Dedifferentiated amniotic fluid mesenchymal stem cell (primary cell): ENCODE measurements around the gene DAAM1.
A peak's percentile ranks its signal among the peaks of the same experiment; 100 is the strongest.

Experiments
- DNase-seq: peaks from one replicate; pipeline ENCODE4 v3.0.0-alpha.2; 2016; ENCODE audit errors: extremely low spot score

Gene DAAM1

GRCh38 chr14:59188461-59189090 is at the start of gene DAAM1:
Gene DAAM1 (plus strand): TSS chr14:59188667. CDS start chr14:59263478, 74,811 bp downstream.
- peak; percentile 98 for DNase-seq

- no peak for DNase-seq
These were observed 49.1 kb upstream of the DAAM1 start for GRCh38 chr14:59139324-59139723.

GRCh38 chr14:59140106-59140843 is 48.2 kb upstream of the DAAM1 start:
- DNase-seq = no peak

GRCh38 chr14:59146484-59146883 is 42.0 kb upstream of the DAAM1 start:
- DNase-seq = no peak

- DNase-seq = no peak
These were observed 41.5 kb upstream of the DAAM1 start for GRCh38 chr14:59147007-59147406.

GRCh38 chr14:59148334-59148900 is 40.0 kb upstream of the DAAM1 start:
- DNase-seq = no peak

GRCh38 chr14:59150990-59151389 is 37.5 kb upstream of the DAAM1 start:
- no peak for DNase-seq

- no peak for DNase-seq
These were observed 34.1 kb upstream of the DAAM1 start for GRCh38 chr14:59154373-59154772.

GRCh38 chr14:59155886-59156285 is 32.6 kb upstream of the DAAM1 start:
- DNase-seq = no peak

GRCh38 chr14:59159169-59159568 is 29.3 kb upstream of the DAAM1 start:
- DNase-seq = peak; percentile 50

- DNase-seq = no peak
These were observed 28.0 kb upstream of the DAAM1 start for GRCh38 chr14:59160506-59160905.

- DNase-seq = peak; percentile 72
These were observed 26.8 kb upstream of the DAAM1 start for GRCh38 chr14:59161561-59162175.

- no peak for DNase-seq
These were observed 22.2 kb upstream of the DAAM1 start for GRCh38 chr14:59166258-59166657.

- no peak for DNase-seq
These were observed 13.1 kb upstream of the DAAM1 start for GRCh38 chr14:59175404-59175803.

- DNase-seq = no peak
These were observed 11.7 kb upstream of the DAAM1 start for GRCh38 chr14:59176765-59177164.

- DNase-seq = no peak
These were observed 11.2 kb upstream of the DAAM1 start for GRCh38 chr14:59177262-59177661.

GRCh38 chr14:59181791-59182190 is 6.7 kb upstream of the DAAM1 start:
- DNase-seq = no peak

- DNase-seq = no peak
These were observed 5.8 kb upstream of the DAAM1 start for GRCh38 chr14:59182641-59183040.

- DNase-seq = no peak
These were observed 5.3 kb upstream of the DAAM1 start for GRCh38 chr14:59183150-59183549.

GRCh38 chr14:59184396-59184795 is 4.1 kb upstream of the DAAM1 start:
- no peak for DNase-seq

GRCh38 chr14:59185676-59186075 is 2.8 kb upstream of the DAAM1 start:
- DNase-seq = no peak

GRCh38 chr14:59186306-59186705 is 2.2 kb upstream of the DAAM1 start:
- no peak for DNase-seq

GRCh38 chr14:59187118-59187517 is 1.3 kb upstream of the DAAM1 start:
- DNase-seq = no peak
